Hepatocyte (in vitro differentiated cells): ENCODE data around the gene MATCAP1. TPM values are rescaled to one million over a fixed set of nuclear protein-coding genes. Genes with fewer than 3 reads are reported as not detected.
A peak's percentile ranks its signal among the peaks of the same experiment; 100 is the strongest.

Experiments used
- DNase-seq: peaks from one replicate; pipeline ENCODE4 v3.0.0-alpha.2; 2016; ENCODE audit warnings: low spot score
- H2AFZ ChIP-seq: fragments of 200-600 bp; sonication (generic); 2 replicates; pipeline ENCODE4 v1.6.0; 2016; ENCODE audit warnings: antibody characterized with exemption, mild to moderate bottlenecking
- H3K27ac ChIP-seq: fragments of 200-600 bp; sonication (generic); 2 replicates; pipeline ENCODE4 v1.5.1; 2016; ENCODE audit warnings: mild to moderate bottlenecking
- H3K27me3 ChIP-seq: fragments of 200-600 bp; sonication (generic); 2 replicates; pipeline ENCODE4 v1.6.1; 2016
- H3K36me3 ChIP-seq: fragments of 200-600 bp; sonication (generic); replicated peaks from 2 replicates; pipeline ENCODE4 v1.5.1; 2016; ENCODE audit warnings: low read depth; ENCODE audit not compliant: insufficient read depth
- H3K4me1 ChIP-seq: fragments of 200-600 bp; sonication (generic); 2 replicates; pipeline ENCODE4 v1.5.1; 2016; ENCODE audit warnings: mild to moderate bottlenecking, moderate library complexity; ENCODE audit not compliant: insufficient read depth
- H3K4me2 ChIP-seq: fragments of 200-600 bp; sonication (generic); 2 replicates; pipeline ENCODE4 v1.6.0; 2016
- H3K4me3 ChIP-seq: fragments of 200-600 bp; sonication (generic); 2 replicates; pipeline ENCODE4 v1.5.1; 2016; ENCODE audit warnings: mild to moderate bottlenecking
- H3K79me2 ChIP-seq: fragments of 200-600 bp; sonication (generic); 2 replicates; pipeline ENCODE4 v1.6.0; 2017; ENCODE audit warnings: mild to moderate bottlenecking
- H3K9me2 ChIP-seq: fragments of 200-600 bp; sonication (generic); replicated peaks from 2 replicates; pipeline ENCODE4 v1.6.0; 2017; ENCODE audit warnings: mild to moderate bottlenecking; ENCODE audit not compliant: insufficient read depth
- H3K9me3 ChIP-seq: fragments of 200-600 bp; sonication (generic); 2 replicates; pipeline ENCODE4 v1.5.1; 2016; ENCODE audit warnings: low read depth, mild to moderate bottlenecking
- H4K20me1 ChIP-seq: fragments of 200-600 bp; sonication (generic); 2 replicates; pipeline ENCODE4 v1.6.0; 2016; ENCODE audit warnings: mild to moderate bottlenecking; ENCODE audit not compliant: insufficient read depth, poor library complexity, severe bottlenecking
- EZH2 ChIP-seq: fragments of 200-600 bp; sonication (generic); IDR thresholded peaks from 2 replicates; pipeline ENCODE4 v1.6.1; 2016; ENCODE audit warnings: antibody characterized with exemption, mild to moderate bottlenecking, borderline replicate concordance
- EZH2phosphoT487 ChIP-seq: fragments of 200-600 bp; sonication (generic); IDR thresholded peaks from one replicate; pipeline ENCODE4 v1.6.1; 2018; ENCODE audit warnings: antibody characterized with exemption, mild to moderate bottlenecking, low read depth, moderate library complexity; ENCODE audit not compliant: unreplicated experiment, severe bottlenecking
- WGBS: methylation state at CpG from one replicate; pipeline ENCODE4 v1.1.6; 2016; ENCODE audit warnings: low lambda C conversion rate; ENCODE audit errors: missing lambda C conversion rate; 5-methylcytosine and 5-hydroxymethylcytosine counted together
- polyA plus RNA-seq: library from polyadenylated mRNA; unstranded; fragments of >200 nt; fragmentation: Nextera tagmentation; extraction: Ambion mirVana; gene quantifications from 2 replicates; pipeline ENCODE4 v1.2.1, GENCODE V29; 2016
- total RNA-seq: library from RNA; depleted of rRNA; stranded (reverse); fragments of >200 nt; gene quantifications from 2 replicates; pipeline ENCODE4 v1.2.3, GENCODE V29; 2014
- TF ChIP-seq, protein P1 (sequence below): fragments of 200-600 bp; sonication (generic); IDR thresholded peaks from 2 replicates; pipeline ENCODE4 v1.5.1; 2016; ENCODE audit warnings: antibody characterized with exemption, mild to moderate bottlenecking; ENCODE audit not compliant: poor library complexity

MATCAP1 gene
- total and polyA plus RNA-seq, 2 experiments from 2014 or later, result 22.3 to 25.4 TPM

DNA sequence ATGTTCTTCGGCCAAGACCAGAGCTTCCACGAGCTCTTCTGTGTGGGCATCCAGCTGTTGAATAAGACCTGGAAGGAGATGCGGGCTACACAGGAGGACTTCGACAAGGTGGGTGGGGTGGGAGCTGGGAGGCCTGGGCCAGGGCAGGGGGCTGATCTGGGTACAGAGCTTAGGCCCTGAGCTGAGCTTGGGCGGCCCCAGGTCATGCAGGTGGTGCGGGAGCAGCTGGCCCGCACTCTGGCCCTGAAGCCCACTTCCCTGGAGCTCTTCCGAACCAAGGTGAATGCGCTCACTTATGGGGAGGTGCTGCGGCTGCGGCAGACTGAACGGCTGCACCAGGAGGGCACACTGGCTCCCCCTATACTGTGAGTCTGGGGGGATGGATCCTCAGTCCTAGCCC, 18.7 kb upstream of the MATCAP1 start:
- Histone ChIP-seq H4K20me1 (no peaks in the 10 kb centered on the region), H3K9me3 (no peaks in the 10 kb centered on the region), H3K4me2 (no peak overlapping the region), H3K4me1 (peaks cover 5% of the 10 kb centered on the region), H3K36me3 (no peaks in the 10 kb centered on the region), H3K27ac (no peak overlapping the region), H3K9me2 (no peaks in the 10 kb centered on the region), H3K4me3 (no peak overlapping the region), H3K27me3 (no peaks in the 10 kb centered on the region), H2AFZ (no peak overlapping the region), H3K79me2 (no peaks in the 10 kb centered on the region)
- TF ChIP-seq, protein P1, sequence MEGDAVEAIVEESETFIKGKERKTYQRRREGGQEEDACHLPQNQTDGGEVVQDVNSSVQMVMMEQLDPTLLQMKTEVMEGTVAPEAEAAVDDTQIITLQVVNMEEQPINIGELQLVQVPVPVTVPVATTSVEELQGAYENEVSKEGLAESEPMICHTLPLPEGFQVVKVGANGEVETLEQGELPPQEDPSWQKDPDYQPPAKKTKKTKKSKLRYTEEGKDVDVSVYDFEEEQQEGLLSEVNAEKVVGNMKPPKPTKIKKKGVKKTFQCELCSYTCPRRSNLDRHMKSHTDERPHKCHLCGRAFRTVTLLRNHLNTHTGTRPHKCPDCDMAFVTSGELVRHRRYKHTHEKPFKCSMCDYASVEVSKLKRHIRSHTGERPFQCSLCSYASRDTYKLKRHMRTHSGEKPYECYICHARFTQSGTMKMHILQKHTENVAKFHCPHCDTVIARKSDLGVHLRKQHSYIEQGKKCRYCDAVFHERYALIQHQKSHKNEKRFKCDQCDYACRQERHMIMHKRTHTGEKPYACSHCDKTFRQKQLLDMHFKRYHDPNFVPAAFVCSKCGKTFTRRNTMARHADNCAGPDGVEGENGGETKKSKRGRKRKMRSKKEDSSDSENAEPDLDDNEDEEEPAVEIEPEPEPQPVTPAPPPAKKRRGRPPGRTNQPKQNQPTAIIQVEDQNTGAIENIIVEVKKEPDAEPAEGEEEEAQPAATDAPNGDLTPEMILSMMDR, result no peak
- no peak for TF ChIP-seq EZH2phosphoT487
- no peak for TF ChIP-seq EZH2
- DNase-seq, result no peak
- 96% methylated on average over 12 of the region's 12 CpGs for WGBS

DNA sequence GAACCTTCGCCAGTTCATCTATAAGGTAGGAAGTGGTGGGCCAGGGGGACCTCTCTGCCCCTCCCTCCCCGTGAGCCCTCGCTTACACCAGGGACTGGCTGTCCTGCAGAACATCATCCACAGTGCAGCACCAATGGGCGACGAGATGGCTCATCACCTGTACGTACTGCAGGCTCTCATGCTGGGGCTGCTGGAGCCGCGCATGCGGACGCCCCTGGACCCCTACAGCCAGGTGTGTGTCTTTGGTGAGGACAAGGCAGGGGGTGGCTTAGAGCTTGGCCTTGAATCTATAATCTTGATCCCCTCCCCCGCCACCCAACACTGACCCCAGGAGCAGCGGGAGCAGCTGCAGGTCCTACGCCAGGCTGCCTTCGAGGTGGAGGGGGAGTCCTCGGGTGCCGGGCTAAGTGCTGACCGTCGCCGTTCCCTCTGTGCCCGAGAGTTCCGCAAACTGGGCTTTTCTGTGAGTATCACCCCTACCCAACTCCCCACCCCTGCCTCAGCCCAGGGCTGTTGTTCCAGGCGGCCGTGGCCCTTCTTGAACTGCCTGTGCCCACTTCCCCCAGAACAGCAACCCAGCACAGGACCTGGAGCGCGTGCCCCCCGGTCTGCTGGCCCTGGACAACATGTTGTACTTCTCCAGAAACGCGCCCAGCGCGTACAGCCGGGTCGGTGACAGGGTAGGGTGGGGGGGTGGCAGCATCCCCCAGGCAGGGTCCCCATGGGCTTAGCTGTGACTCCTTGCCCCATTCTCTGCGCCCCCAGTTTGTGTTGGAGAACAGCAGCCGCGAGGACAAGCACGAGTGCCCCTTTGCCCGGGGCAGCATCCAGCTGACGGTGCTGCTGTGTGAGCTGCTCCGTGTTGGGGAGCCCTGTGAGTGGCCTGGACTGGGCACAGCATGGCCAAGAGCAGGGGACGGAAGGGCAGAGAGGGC, 17.9 kb upstream of the MATCAP1 start:
- Histone ChIP-seq H4K20me1 (no peaks in the 10 kb centered on the region), H3K4me3 (no peak overlapping the region), H3K4me2 (no peak overlapping the region), H3K9me2 (no peaks in the 10 kb centered on the region), H3K27me3 (no peaks in the 10 kb centered on the region), H3K27ac (no peak overlapping the region), H3K4me1 (peaks cover 5% of the 10 kb centered on the region), H3K79me2 (no peaks in the 10 kb centered on the region), H2AFZ (no peak overlapping the region), H3K9me3 (no peaks in the 10 kb centered on the region), H3K36me3 (no peaks in the 10 kb centered on the region)
- DNase-seq, result no peak
- TF ChIP-seq EZH2 (no peak), EZH2phosphoT487 (no peak)
- TF ChIP-seq, protein P1, result no peak
- WGBS, result 96% methylated on average over 40 of the region's 40 CpGs

DNA sequence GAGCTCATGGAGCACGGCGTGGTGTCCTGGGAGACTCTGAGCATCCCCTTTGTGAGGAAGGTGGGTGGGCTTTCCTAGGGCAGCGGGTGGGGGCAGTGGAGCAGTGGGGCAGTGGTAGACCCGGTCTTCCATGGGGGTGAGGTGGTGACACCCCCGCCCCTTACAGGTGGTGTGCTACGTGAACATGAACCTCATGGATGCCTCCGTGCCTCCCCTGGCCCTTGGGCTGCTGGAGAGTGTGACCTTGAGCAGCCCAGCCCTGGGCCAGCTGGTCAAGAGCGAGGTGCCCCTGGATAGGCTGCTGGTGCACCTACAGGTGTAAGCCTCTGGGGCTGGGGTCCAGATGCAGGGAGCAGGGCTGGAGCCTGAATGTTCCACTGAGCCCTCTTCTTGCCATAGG, 16.7 kb upstream of the MATCAP1 start:
- Histone ChIP-seq H2AFZ (no peak overlapping the region), H3K36me3 (no peaks in the 10 kb centered on the region), H3K4me1 (peaks cover 5% of the 10 kb centered on the region), H3K27ac (no peak overlapping the region), H4K20me1 (no peaks in the 10 kb centered on the region), H3K4me2 (peak overlapping the region; percentile 86), H3K27me3 (no peaks in the 10 kb centered on the region), H3K9me2 (no peaks in the 10 kb centered on the region), H3K79me2 (no peaks in the 10 kb centered on the region), H3K4me3 (no peak overlapping the region), H3K9me3 (no peaks in the 10 kb centered on the region)
- DNase-seq, result no peak
- 96% methylated on average over 7 of the region's 8 CpGs for WGBS
- TF ChIP-seq EZH2phosphoT487 (no peak), EZH2 (no peak)
- TF ChIP-seq, protein P1, result no peak
